IMR-90 (cell line): ENCODE results near the gene ACTN1. TPM values are rescaled to one million over a fixed set of nuclear protein-coding genes. Genes with fewer than 3 reads are reported as not detected.

Experiments used
- ATAC-seq: fragments of 200-7000 bp; cut with Tn5 transposase; 2 replicates; pipeline ENCODE4 v1.9.1; 2020; ENCODE audit warnings: low read depth, mild to moderate bottlenecking, moderate library complexity
- BruUV-seq: library from RNA; stranded (reverse); fragments of 400-500 nt; replicated peaks from 2 replicates; lab custom pipeline; 2021; lab: Mats Ljungman, UMichigan
- CTCF ChIA-PET: fragments of 300-600 bp; formaldehyde crosslinking; extraction: SDS; loops from one replicate; lab custom pipeline; 2021; ENCODE audit warnings: antibody characterized with exemption; lab: Yijun Ruan, JAX
- POLR2A ChIA-PET: fragments of 300-600 bp; sonication (Branson Sonifier 250); formaldehyde crosslinking; loops from one replicate; lab custom pipeline; 2022; ENCODE audit warnings: antibody characterized with exemption; ENCODE audit not compliant: unreplicated experiment; lab: Charles Lee
- DNase-seq: peaks from one replicate; pipeline ENCODE4 v3.0.0; 2013
- H2AFZ ChIP-seq: replicated peaks from 2 replicates; pipeline ENCODE3; 2013; ENCODE audit warnings: low read length, mild to moderate bottlenecking; ENCODE audit not compliant: poor library complexity
- H2AK5ac ChIP-seq: 2 replicates; pipeline ENCODE4 v1.6.1; 2013; ENCODE audit warnings: low read depth, low read length, inconsistent platforms
- H2AK9ac ChIP-seq: replicated peaks from 2 replicates; pipeline ENCODE3; 2013; ENCODE audit warnings: mild to moderate bottlenecking, low read depth, low read length, moderate library complexity; ENCODE audit not compliant: poor library complexity
- H2BK120ac ChIP-seq: 2 replicates; pipeline ENCODE4 v1.6.1; 2013; ENCODE audit warnings: low read depth, low read length, inconsistent platforms
- H2BK15ac ChIP-seq: 3 replicates; pipeline ENCODE4 v1.6.1; 2013; ENCODE audit warnings: low read depth, low read length, inconsistent platforms
- H2BK20ac ChIP-seq: 2 replicates; pipeline ENCODE4 v1.6.1; 2013; ENCODE audit warnings: low read depth, mild to moderate bottlenecking, inconsistent platforms, low read length, moderate library complexity
- H2BK5ac ChIP-seq: 2 replicates; pipeline ENCODE4 v1.6.1; 2013; ENCODE audit warnings: mild to moderate bottlenecking, low read depth, low read length, inconsistent platforms; ENCODE audit not compliant: poor library complexity, severe bottlenecking
- H3K14ac ChIP-seq: replicated peaks from 2 replicates; pipeline ENCODE4 v1.6.1; 2013; ENCODE audit warnings: low read depth, low read length, inconsistent platforms
- H3K18ac ChIP-seq: 2 replicates; pipeline ENCODE4 v1.6.1; 2013; ENCODE audit warnings: low read depth, low read length, control low read depth
- H3K23ac ChIP-seq: 2 replicates; pipeline ENCODE4 v1.6.1; 2013; ENCODE audit warnings: low read depth, low read length, inconsistent platforms
- H3K27ac ChIP-seq: 2 replicates; pipeline ENCODE4 v1.5.1; 2013; ENCODE audit warnings: mild to moderate bottlenecking, control low read depth, low read length; ENCODE audit not compliant: insufficient read depth
- H3K27me3 ChIP-seq: 2 replicates; pipeline ENCODE4 v1.6.1; 2013; ENCODE audit warnings: low read length; ENCODE audit not compliant: control insufficient read depth, insufficient read depth
- H3K36me3 ChIP-seq: 2 replicates; pipeline ENCODE4 v1.6.1; 2013; ENCODE audit warnings: low read length, mixed read lengths; ENCODE audit not compliant: control insufficient read depth, insufficient read depth
- H3K4ac ChIP-seq: 2 replicates; pipeline ENCODE4 v1.6.1; 2013; ENCODE audit warnings: low read depth, low read length, inconsistent platforms
- H3K4me1 ChIP-seq: 2 replicates; pipeline ENCODE4 v1.6.1; 2013; ENCODE audit warnings: low read length, mixed read lengths; ENCODE audit not compliant: control insufficient read depth, insufficient read depth
- H3K4me2 ChIP-seq: 2 replicates; pipeline ENCODE4 v1.6.1; 2013; ENCODE audit warnings: low read depth, mild to moderate bottlenecking, control low read depth, low read length, moderate library complexity
- H3K4me3 ChIP-seq: 2 replicates; pipeline ENCODE4 v1.5.1; 2013; ENCODE audit warnings: low read depth, mild to moderate bottlenecking, control low read depth, low read length, moderate library complexity; ENCODE audit not compliant: insufficient read depth
- H3K56ac ChIP-seq: 2 replicates; pipeline ENCODE4 v1.6.1; 2013; ENCODE audit warnings: low read length, inconsistent platforms; ENCODE audit not compliant: insufficient read depth; ENCODE audit errors: extremely low read depth
- H3K79me1 ChIP-seq, 2 experiments: 2 replicates each; pipeline ENCODE4 v1.6.1; 2013; ENCODE audit warnings: low read length in 2 of 2, inconsistent platforms in 1 of 2, low read depth in 1 of 2
- H3K9ac ChIP-seq: 2 replicates; pipeline ENCODE4 v1.6.1; 2013; ENCODE audit warnings: low read depth, low read length, control low read depth
- H3K9me1 ChIP-seq: 2 replicates; pipeline ENCODE4 v1.6.1; 2013; ENCODE audit warnings: low read length, inconsistent platforms; ENCODE audit not compliant: insufficient read depth
- H3K9me3 ChIP-seq: 2 replicates; pipeline ENCODE4 v1.6.1; 2013; ENCODE audit warnings: low read length; ENCODE audit not compliant: control insufficient read depth, insufficient read depth
- H4K20me1 ChIP-seq: 2 replicates; pipeline ENCODE4 v1.6.1; 2013; ENCODE audit warnings: low read length, inconsistent platforms; ENCODE audit not compliant: insufficient read depth
- H4K5ac ChIP-seq: 2 replicates; pipeline ENCODE4 v1.6.1; 2013; ENCODE audit warnings: mild to moderate bottlenecking, low read depth, low read length, control low read depth
- H4K8ac ChIP-seq, 2 experiments: 2 replicates each; pipeline ENCODE4 v1.6.1; 2013; ENCODE audit warnings: low read depth in 2 of 2, low read length in 2 of 2, control low read depth in 1 of 2, inconsistent platforms in 1 of 2
- H4K91ac ChIP-seq: 2 replicates; pipeline ENCODE4 v1.6.1; 2013; ENCODE audit warnings: low read depth, low read length, inconsistent platforms; ENCODE audit not compliant: insufficient read depth
- CEBPB ChIP-seq: IDR thresholded peaks from 2 replicates; pipeline ENCODE4 v1.6.1; 2012; ENCODE audit warnings: low read depth, low read length, improper control_type of control experiment
- WGBS, 2 experiments: methylation state at CpG; one replicate each; pipeline versions ENCODE4 v1.1.5 to v1.1.7; 2013; ENCODE audit warnings: missing lambda C conversion rate in 2 of 2; ENCODE audit not compliant: insufficient read length in 1 of 2; ENCODE audit errors: extremely low coverage in 2 of 2; 5-methylcytosine and 5-hydroxymethylcytosine counted together
- dilution Hi-C: fragments of 300-500 bp; cut with HindIII; formaldehyde crosslinking; loops from one replicate; pipeline ENCODE4 v1.14.3; 2018; ENCODE audit warnings: low sequenced_read_pairs; ENCODE audit not compliant: unreplicated experiment
- in situ Hi-C: fragments of 300-500 bp; cut with MboI; formaldehyde crosslinking; loops from 3 replicates; pipeline ENCODE4 v1.14.3; 2019; ENCODE audit warnings: low sequenced_read_pairs, inconsistent platforms, mixed read lengths
- intact Hi-C: fragments of 100-400 bp; cut with micrococcal nuclease; formaldehyde crosslinking; loops from 2 replicates; pipeline ENCODE4 v1.10.0; 2022
- polyA plus RNA-seq, 3 experiments: library from polyadenylated mRNA; depleted of rRNA; stranded (reverse); fragments of >200 nt; gene quantifications; 2 replicates each; pipeline ENCODE4 v1.2.3, GENCODE V29; 2012; ENCODE audit warnings: low replicate concordance in 1 of 3
- total RNA-seq: library from RNA; depleted of rRNA; stranded (reverse); fragments of >200 nt; gene quantifications from 2 replicates; pipeline ENCODE4 v1.2.3, GENCODE V29; 2012
- TF ChIP-seq, protein P1 (sequence below): conservative IDR thresholded peaks from 2 replicates; pipeline ENCODE4 v1.5.1; 2012; ENCODE audit warnings: mild to moderate bottlenecking, low read depth, low read length, improper control_type of control experiment

The ACTN1 gene
- total and polyA plus RNA-seq, 2 of the 4 experiments (the other 2 are of a cell fraction): 684 to 766 TPM

DNA sequence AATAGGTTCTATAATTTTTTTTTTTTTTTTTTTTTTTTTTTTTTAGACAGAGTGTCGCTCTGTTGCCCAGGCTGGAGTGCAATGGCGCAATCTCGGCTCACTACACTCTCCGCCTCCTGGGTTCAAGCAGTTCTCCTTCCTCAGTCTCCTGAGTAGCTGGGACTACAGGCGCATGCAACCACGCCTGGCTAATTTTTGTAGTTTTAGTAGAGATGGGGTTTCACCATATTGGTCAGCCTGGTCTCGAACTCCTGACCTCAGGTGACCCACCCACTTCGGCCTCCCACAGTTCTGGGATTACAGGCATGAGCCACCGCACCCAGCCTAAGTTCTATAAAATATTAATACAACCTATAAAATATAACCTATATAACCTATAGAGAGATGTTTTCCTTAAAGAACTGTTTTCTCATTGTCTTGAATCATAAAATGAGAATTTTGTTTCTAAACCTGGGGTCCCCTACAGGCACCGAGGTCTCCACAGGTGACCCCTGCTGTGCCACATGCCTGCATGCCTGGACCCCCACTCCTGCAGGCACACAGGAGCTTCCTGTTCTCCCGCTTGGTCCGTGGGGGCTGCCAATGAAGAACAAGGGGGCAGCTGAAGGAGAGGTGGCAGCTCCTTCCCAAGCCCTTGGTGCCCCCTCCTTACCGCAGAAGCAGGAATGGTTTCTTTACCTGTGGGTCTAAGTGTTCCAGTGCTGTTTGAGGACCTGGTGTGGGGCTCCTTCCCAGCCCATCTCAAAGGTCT is 115.3 kb downstream of the ACTN1 start:
- CTCF ChIA-PET: interaction anchor here (0.6 to 1.8 kb wide), 5 partner anchors 12 to 268 kb away, joined by 3 to 8 read pairs (median 3); no protein-coding TSS in a partner anchor
- intact Hi-C loops: loop anchor here (1.0 to 5.0 kb wide), 4 partner anchors 48 to 484 kb away; partner anchors contain the start of gene ACTN1

More for the DNA sequence above, 115.3 kb downstream of the ACTN1 start:
- Histone ChIP-seq H2AK5ac (no peak overlapping the region), H3K27me3 (no peaks in the 10 kb centered on the region), H2BK120ac (no peak overlapping the region), H2BK20ac (no peak overlapping the region), H3K9ac (no peak overlapping the region), H3K23ac (no peak overlapping the region), H4K8ac (no peak overlapping the region), H4K5ac (no peak overlapping the region), H3K79me1 (peaks cover 0 to 3% of the 10 kb centered on the region in 2 experiments; a peak in 3 of 4 replicates), H4K20me1 (peaks cover 5% of the 10 kb centered on the region; the same call in 1 of the 2 replicates), H3K4me1 (no peaks in the 10 kb centered on the region), H3K4me3 (no peak overlapping the region), H4K91ac (no peak overlapping the region), H2BK5ac (no peak overlapping the region), H3K14ac (no peak overlapping the region), H3K27ac (no peak overlapping the region), H3K9me1 (peaks cover 5% of the 10 kb centered on the region; the same call in 1 of the 2 replicates), H3K18ac (no peak overlapping the region), H2AK9ac (no peak overlapping the region), H3K9me3 (peaks cover 6% of the 10 kb centered on the region), H3K56ac (no peak overlapping the region), H3K4me2 (no peak overlapping the region), H3K36me3 (peaks cover 3% of the 10 kb centered on the region), H2BK15ac (no peak overlapping the region), H2AFZ (no peak overlapping the region), H3K4ac (no peak overlapping the region)
- DNase-seq (no peak), ATAC-seq (no peak; the same call in 1 of the 2 replicates)
- dilution Hi-C loops: no loop called here
- TF ChIP-seq CEBPB: 0 out of 2 replicates have a peak, but pooled peaks have one; percentile 30
- TF ChIP-seq, protein P1, sequence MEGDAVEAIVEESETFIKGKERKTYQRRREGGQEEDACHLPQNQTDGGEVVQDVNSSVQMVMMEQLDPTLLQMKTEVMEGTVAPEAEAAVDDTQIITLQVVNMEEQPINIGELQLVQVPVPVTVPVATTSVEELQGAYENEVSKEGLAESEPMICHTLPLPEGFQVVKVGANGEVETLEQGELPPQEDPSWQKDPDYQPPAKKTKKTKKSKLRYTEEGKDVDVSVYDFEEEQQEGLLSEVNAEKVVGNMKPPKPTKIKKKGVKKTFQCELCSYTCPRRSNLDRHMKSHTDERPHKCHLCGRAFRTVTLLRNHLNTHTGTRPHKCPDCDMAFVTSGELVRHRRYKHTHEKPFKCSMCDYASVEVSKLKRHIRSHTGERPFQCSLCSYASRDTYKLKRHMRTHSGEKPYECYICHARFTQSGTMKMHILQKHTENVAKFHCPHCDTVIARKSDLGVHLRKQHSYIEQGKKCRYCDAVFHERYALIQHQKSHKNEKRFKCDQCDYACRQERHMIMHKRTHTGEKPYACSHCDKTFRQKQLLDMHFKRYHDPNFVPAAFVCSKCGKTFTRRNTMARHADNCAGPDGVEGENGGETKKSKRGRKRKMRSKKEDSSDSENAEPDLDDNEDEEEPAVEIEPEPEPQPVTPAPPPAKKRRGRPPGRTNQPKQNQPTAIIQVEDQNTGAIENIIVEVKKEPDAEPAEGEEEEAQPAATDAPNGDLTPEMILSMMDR: no peak
- POLR2A ChIA-PET: no interaction called here
- no TSS peak for BruUV-seq
- no CpG with 5 or more reads among the region's 13 CpGs for WGBS, 2 experiments
- in situ Hi-C loops: loop anchor here (10.0 kb wide), 1 partner anchor 241 kb away; no protein-coding TSS in a partner anchor
